Esophagus squamous epithelium (tissue), 4 donors: ENCODE data around the gene CHRNB2.

Experiments used
- POLR2A ChIP-seq, 4 donors: fragments of 450-650 bp; IDR thresholded peaks; one replicate each; pipeline ENCODE4 v1.6.1; 2017; ENCODE audit warnings: antibody characterized with exemption in 4 of 4, mild to moderate bottlenecking in 4 of 4, moderate library complexity in 3 of 4
- TF ChIP-seq, protein P1 (sequence below), 6 experiments: fragments of 450-650 bp in 4 of 6; fragments of 200-600 bp in 2 of 6; sonication (generic) in 2 of 6; IDR thresholded peaks; one replicate each; pipeline ENCODE4 v1.5.1; 2016 to 2019; ENCODE audit warnings: antibody characterized with exemption in 6 of 6, mild to moderate bottlenecking in 4 of 6, moderate library complexity in 4 of 6

DNA sequence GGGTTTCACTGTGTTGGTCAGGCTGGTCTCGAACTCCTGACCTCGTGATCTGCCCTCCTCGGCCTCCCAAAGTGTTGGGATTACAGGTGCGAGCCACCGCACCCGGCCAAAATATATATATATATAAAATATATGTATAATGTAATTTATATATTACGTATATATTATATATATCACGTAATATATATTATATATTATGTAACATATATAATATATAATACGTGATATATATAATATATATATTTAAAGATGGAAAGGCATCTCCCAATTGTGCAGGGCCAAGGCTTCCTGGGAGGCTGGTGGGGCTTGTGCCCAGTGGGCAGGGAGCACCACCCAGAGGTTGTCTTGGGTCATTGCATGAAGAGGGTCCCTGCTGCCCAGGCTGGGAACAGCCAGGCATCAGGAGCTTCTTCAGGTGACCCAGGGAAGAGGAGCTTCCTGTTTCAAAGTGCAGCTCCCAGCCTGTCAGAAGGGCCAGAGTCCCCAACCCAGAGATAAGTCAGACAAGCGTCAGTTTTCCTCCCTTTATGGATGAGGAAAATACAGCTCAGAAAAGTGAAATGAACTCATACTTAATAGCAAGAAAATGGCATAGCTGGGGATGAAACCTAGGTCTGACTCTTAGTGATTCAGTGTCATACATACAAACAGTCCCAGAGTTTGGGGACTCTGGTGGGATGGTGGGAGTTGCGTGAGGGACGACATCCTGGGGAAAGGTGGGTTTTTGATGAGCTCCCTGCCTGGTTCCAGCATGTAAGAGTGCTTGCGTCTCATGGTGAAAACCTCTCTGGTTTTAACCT, 21.1 kb upstream of the CHRNB2 start:
- TF ChIP-seq, protein P1, sequence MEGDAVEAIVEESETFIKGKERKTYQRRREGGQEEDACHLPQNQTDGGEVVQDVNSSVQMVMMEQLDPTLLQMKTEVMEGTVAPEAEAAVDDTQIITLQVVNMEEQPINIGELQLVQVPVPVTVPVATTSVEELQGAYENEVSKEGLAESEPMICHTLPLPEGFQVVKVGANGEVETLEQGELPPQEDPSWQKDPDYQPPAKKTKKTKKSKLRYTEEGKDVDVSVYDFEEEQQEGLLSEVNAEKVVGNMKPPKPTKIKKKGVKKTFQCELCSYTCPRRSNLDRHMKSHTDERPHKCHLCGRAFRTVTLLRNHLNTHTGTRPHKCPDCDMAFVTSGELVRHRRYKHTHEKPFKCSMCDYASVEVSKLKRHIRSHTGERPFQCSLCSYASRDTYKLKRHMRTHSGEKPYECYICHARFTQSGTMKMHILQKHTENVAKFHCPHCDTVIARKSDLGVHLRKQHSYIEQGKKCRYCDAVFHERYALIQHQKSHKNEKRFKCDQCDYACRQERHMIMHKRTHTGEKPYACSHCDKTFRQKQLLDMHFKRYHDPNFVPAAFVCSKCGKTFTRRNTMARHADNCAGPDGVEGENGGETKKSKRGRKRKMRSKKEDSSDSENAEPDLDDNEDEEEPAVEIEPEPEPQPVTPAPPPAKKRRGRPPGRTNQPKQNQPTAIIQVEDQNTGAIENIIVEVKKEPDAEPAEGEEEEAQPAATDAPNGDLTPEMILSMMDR (IDR thresholded peaks at IDR 0.05): peak in 5 of 6 experiments; percentile 45 to 70 (median 69)
- no peak for TF ChIP-seq POLR2A (IDR thresholded peaks at IDR 0.05)
